Activated CD4-positive, alpha-beta T cell treated with anti-CD3 and anti-CD28 coated beads for 1 hour (primary cell): ENCODE measurements around the gene DDHD1.

Source experiments
- DNase-seq: peaks from one replicate; pipeline ENCODE4 v3.0.0-alpha.2; 2020

The DDHD1 gene

GRCh38 chr14:53027562-53027961 lies 125.6 kb downstream of the DDHD1 start:
- DNase-seq = no peak

GRCh38 chr14:53027041-53027440 lies 126.1 kb downstream of the DDHD1 start:
- DNase-seq = no peak

GRCh38 chr14:53023325-53023724 lies 129.8 kb downstream of the DDHD1 start:
- DNase-seq = no peak

- DNase-seq = no peak
These were observed 130.5 kb downstream of the DDHD1 start for GRCh38 chr14:53022593-53022992.

GRCh38 chr14:53020193-53020932 lies 132.8 kb downstream of the DDHD1 start:
- no peak for DNase-seq

- no peak for DNase-seq
These were observed 133.7 kb downstream of the DDHD1 start for GRCh38 chr14:53019406-53019805.

- no peak for DNase-seq
These were observed 135.3 kb downstream of the DDHD1 start for GRCh38 chr14:53017837-53018236.

GRCh38 chr14:53016919-53017318 lies 136.2 kb downstream of the DDHD1 start:
- no peak for DNase-seq

- no peak for DNase-seq
These were observed 136.6 kb downstream of the DDHD1 start for GRCh38 chr14:53016491-53016890.

GRCh38 chr14:53011053-53011462 lies 142.1 kb downstream of the DDHD1 start:
- DNase-seq = no peak

- no peak for DNase-seq
These were observed 142.7 kb downstream of the DDHD1 start for GRCh38 chr14:53010193-53011040.

- DNase-seq = no peak
These were observed 146.1 kb downstream of the DDHD1 start for GRCh38 chr14:53006931-53007562.

GRCh38 chr14:53004976-53005375 lies 148.1 kb downstream of the DDHD1 start:
- DNase-seq = no peak

- no peak for DNase-seq
These were observed 149.3 kb downstream of the DDHD1 start for GRCh38 chr14:53003776-53004175.

- DNase-seq = no peak
These were observed 150.5 kb downstream of the DDHD1 start for GRCh38 chr14:53002576-53002975.

- DNase-seq = no peak
These were observed 151.2 kb downstream of the DDHD1 start for GRCh38 chr14:53001787-53002378.

- no peak for DNase-seq
These were observed 154.6 kb downstream of the DDHD1 start for GRCh38 chr14:52998376-52999015.

GRCh38 chr14:52996493-52996892 lies 156.6 kb downstream of the DDHD1 start:
- no peak for DNase-seq

GRCh38 chr14:52995998-52996397 lies 157.1 kb downstream of the DDHD1 start:
- no peak for DNase-seq

GRCh38 chr14:52992236-52992870 lies 160.8 kb downstream of the DDHD1 start:
- no peak for DNase-seq

GRCh38 chr14:52988139-52988538 lies 165.0 kb downstream of the DDHD1 start:
- DNase-seq = no peak

GRCh38 chr14:52987514-52987913 lies 165.6 kb downstream of the DDHD1 start:
- DNase-seq = no peak
